ENCODE measurements around the gene SENP2. TPM values are rescaled to one million over a fixed set of nuclear protein-coding genes. Genes with fewer than 3 reads are reported as not detected.

Gene SENP2
- total and polyA plus RNA-seq, 2 of the 13 experiments (the other 11 are each of a cell fraction or from before 2014, with no cell fraction given): 7.7 to 46.2 TPM

GRCh38 chr3:185539934-185540333 lies 46.2 kb upstream of the SENP2 start:
- POLR2A ChIA-PET: no interaction called here
- no peaks in the 10 kb centered on the region for H3K27me3 ChIP-seq (ENCODE audit: control insufficient read depth in 1 of 2, insufficient read depth in 2 of 2, low read length in 2 of 2)
- TF ChIP-seq ZNF18 (CRISPR knock-in tag; IDR thresholded peaks at IDR 0.05; ENCODE audit: insufficient replicate concordance) (peak; percentile 92), BRCA1 (CRISPR knock-in tag; IDR thresholded peaks at IDR 0.05) (no peak)
- DNase-seq (ENCODE audit: low spot score) (no peak), ATAC-seq (no peak), FAIRE-seq (no peak)
- H3K27ac ChIP-seq (ENCODE audit: extremely low read length, insufficient read depth, low read length): no peak overlapping the region
- H3K79me2 ChIP-seq (ENCODE audit: insufficient read depth, low read length): no peaks in the 10 kb centered on the region
- no peak overlapping the region for H3K9ac ChIP-seq (ENCODE audit: insufficient read depth, low read depth, low read length)
- H2AFZ ChIP-seq (ENCODE audit: low read length): no peak overlapping the region
- H3K4me3 ChIP-seq (replicated peaks in 1 of 3; ENCODE audit: insufficient read depth in 1 of 3, low read depth in 2 of 3, low read length in 3 of 3): no peak overlapping the region
- 26% methylated on average over 2 of the region's 2 CpGs for WGBS (ENCODE audit: low lambda C conversion rate)
- H3K9me3 ChIP-seq (ENCODE audit: low read length): no peaks in the 10 kb centered on the region
- H3K4me2 ChIP-seq (ENCODE audit: low read depth, low read length): no peak overlapping the region
- intact Hi-C loops (cut with micrococcal nuclease; ENCODE audit: unreplicated experiment) (no loop called here), in situ Hi-C loops (cut with HindIII; ENCODE audit: extremely low pct_ligation_motif_present, low pct_unique_long_range_greater_than_20kb) (no loop called here)
- H3K36me3 ChIP-seq (replicated peaks in 1 of 2; ENCODE audit: control insufficient read depth in 1 of 2, insufficient read depth in 2 of 2, low read length in 2 of 2): no peaks in the 10 kb centered on the region
- H3K4me1 ChIP-seq (ENCODE audit: insufficient read depth, low read length): peaks cover 18% of the 10 kb centered on the region
- H4K20me1 ChIP-seq (ENCODE audit: insufficient read depth, low read length): no peaks in the 10 kb centered on the region
- BruUV-seq (replicated peaks): no TSS peak
- CTCF ChIA-PET (ENCODE audit: low intra/inter-chr PET ratio, low total read pairs): no interaction called here

- FAIRE-seq: no peak
Measured at GRCh38 chr3:185540695-185541094, 45.4 kb upstream of the SENP2 start.

More at GRCh38 chr3:185540695-185541094, 45.4 kb upstream of the SENP2 start:
- TF ChIP-seq HMGA1 (CRISPR knock-in tag; conservative IDR thresholded peaks at IDR 0.05): no peak
- no peak for TF ChIP-seq ZNF281 (CRISPR knock-in tag; IDR thresholded peaks at IDR 0.05; ENCODE audit: borderline replicate concordance)
- TF ChIP-seq ARNT (IDR thresholded peaks at IDR 0.05): no peak
- TF ChIP-seq AGO1 (IDR thresholded peaks at IDR 0.05; ENCODE audit: low read depth, low read length, poor library complexity, severe bottlenecking): no peak
- no peaks in the 10 kb centered on the region for H3K27me3 ChIP-seq (ENCODE audit: control insufficient read depth in 1 of 2, insufficient read depth in 2 of 2, low read length in 2 of 2)
- in situ Hi-C loops (cut with HindIII; ENCODE audit: extremely low pct_ligation_motif_present, low pct_unique_long_range_greater_than_20kb) (no loop called here), intact Hi-C loops (cut with micrococcal nuclease; ENCODE audit: unreplicated experiment) (no loop called here)
- ATAC-seq: no peak
- H3K9ac ChIP-seq (ENCODE audit: insufficient read depth, low read depth, low read length): no peak overlapping the region
- no peaks in the 10 kb centered on the region for H3K36me3 ChIP-seq (replicated peaks in 1 of 2; ENCODE audit: control insufficient read depth in 1 of 2, insufficient read depth in 2 of 2, low read length in 2 of 2)
- no peaks in the 10 kb centered on the region for H4K20me1 ChIP-seq (ENCODE audit: insufficient read depth, low read length)
- no peak for DNase-seq (ENCODE audit: low spot score)
- ChIA-PET POLR2A (no interaction called here), CTCF (ENCODE audit: low intra/inter-chr PET ratio, low total read pairs) (interaction anchor here (1.1 kb wide), 1 partner anchor 17 kb away, joined by 3 read pairs; no protein-coding TSS in a partner anchor)
- H3K4me1 ChIP-seq (ENCODE audit: insufficient read depth, low read length): peaks cover 25% of the 10 kb centered on the region
- H3K27ac ChIP-seq (ENCODE audit: extremely low read length, insufficient read depth, low read length): no peak overlapping the region
- 70% methylated on average over 7 of the region's 7 CpGs for WGBS (ENCODE audit: low lambda C conversion rate)
- H3K4me3 ChIP-seq (replicated peaks in 1 of 3; ENCODE audit: insufficient read depth in 1 of 3, low read depth in 2 of 3, low read length in 3 of 3): no peak overlapping the region
- no peak overlapping the region for H3K4me2 ChIP-seq (ENCODE audit: low read depth, low read length)
- BruUV-seq (replicated peaks): no TSS peak
- no peak overlapping the region for H2AFZ ChIP-seq (ENCODE audit: low read length)
- H3K79me2 ChIP-seq (ENCODE audit: insufficient read depth, low read length): no peaks in the 10 kb centered on the region
- H3K9me3 ChIP-seq (ENCODE audit: low read length): no peaks in the 10 kb centered on the region

All from HepG2 (cell line).